ENCODE results near the gene GOLGA1. TPM values are rescaled to one million over a fixed set of nuclear protein-coding genes. Genes with fewer than 3 reads are reported as not detected.

GOLGA1 gene
- total and polyA plus RNA-seq, 9 of the 15 experiments (the other 6 are each of a cell fraction or from before 2014, with no cell fraction given) = 2.9 to 15.9 (median 8.5) TPM

DNA sequence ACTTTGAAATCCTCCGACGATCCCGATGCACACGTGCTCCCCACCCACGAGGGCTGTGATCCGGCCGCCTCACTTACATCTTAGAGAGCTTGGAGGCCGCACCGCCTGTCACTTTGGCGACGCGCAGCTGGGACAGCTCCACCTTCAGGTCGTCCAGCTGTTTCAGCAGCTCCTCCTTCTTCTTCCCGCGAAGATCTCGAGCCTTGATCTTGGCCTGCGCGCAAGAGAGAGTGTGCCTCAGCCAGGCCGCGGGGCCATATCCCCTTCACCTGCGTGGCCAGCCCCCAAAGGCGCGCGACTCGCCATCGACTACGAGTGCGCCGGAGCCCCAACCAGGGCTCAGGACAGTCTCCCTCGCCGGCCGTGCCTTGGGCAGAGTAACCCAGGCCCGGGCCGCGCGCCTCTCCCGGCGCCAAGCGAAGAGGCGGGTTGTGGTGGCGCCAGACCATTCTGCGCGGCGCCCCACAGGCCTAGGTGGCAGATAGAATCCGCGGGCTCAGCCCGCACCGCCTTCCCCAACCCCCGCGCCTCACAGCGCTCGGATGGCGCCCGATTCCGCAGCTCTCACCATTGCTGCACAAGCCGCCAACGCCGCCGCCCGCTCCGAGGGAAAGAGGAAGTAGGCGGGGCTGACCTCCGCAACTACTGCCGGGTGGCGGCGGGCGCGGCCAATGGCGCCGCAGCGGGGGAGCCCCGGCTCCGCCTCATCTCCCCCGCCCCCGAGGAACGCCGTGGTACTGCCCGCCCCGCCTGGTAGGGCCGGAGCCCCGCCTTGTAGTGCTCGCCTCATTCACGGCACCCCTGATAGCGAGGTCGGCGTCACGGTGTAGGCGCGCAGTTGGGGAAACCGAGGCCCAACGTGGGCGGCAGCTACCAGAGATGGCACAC lies 79.3 kb downstream of the GOLGA1 start, which contains the start of the genes ARPC5L and RPL35 (continued):
- TF ChIP-seq, protein P1, sequence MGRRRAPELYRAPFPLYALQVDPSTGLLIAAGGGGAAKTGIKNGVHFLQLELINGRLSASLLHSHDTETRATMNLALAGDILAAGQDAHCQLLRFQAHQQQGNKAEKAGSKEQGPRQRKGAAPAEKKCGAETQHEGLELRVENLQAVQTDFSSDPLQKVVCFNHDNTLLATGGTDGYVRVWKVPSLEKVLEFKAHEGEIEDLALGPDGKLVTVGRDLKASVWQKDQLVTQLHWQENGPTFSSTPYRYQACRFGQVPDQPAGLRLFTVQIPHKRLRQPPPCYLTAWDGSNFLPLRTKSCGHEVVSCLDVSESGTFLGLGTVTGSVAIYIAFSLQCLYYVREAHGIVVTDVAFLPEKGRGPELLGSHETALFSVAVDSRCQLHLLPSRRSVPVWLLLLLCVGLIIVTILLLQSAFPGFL (CRISPR knock-in tag; IDR thresholded peaks at IDR 0.05) = no peak
- TF ChIP-seq, protein P2, sequence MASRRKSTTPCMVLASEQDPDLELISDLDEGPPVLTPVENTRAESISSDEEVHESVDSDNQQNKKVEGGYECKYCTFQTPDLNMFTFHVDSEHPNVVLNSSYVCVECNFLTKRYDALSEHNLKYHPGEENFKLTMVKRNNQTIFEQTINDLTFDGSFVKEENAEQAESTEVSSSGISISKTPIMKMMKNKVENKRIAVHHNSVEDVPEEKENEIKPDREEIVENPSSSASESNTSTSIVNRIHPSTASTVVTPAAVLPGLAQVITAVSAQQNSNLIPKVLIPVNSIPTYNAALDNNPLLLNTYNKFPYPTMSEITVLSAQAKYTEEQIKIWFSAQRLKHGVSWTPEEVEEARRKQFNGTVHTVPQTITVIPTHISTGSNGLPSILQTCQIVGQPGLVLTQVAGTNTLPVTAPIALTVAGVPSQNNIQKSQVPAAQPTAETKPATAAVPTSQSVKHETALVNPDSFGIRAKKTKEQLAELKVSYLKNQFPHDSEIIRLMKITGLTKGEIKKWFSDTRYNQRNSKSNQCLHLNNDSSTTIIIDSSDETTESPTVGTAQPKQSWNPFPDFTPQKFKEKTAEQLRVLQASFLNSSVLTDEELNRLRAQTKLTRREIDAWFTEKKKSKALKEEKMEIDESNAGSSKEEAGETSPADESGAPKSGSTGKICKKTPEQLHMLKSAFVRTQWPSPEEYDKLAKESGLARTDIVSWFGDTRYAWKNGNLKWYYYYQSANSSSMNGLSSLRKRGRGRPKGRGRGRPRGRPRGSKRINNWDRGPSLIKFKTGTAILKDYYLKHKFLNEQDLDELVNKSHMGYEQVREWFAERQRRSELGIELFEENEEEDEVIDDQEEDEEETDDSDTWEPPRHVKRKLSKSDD (conservative IDR thresholded peaks at IDR 0.05; ENCODE audit: low read length) = no peak
- TF ChIP-seq COPS2 (conservative IDR thresholded peaks at IDR 0.05) (no peak), GATAD2B (IDR thresholded peaks at IDR 0.05; ENCODE audit: borderline replicate concordance) (no peak), POLR2H (tag; IDR thresholded peaks at IDR 0.05; ENCODE audit: low read depth) (no peak), KLF16 (IDR thresholded peaks at IDR 0.05) (no peak), ZNF717 (CRISPR knock-in tag; IDR thresholded peaks at IDR 0.05) (no peak), ZNF696 (CRISPR knock-in tag; conservative IDR thresholded peaks at IDR 0.05) (no peak), MEF2D (tag; conservative IDR thresholded peaks at IDR 0.05; ENCODE audit: low read depth) (no peak), ZNF174 (CRISPR knock-in tag; IDR thresholded peaks at IDR 0.05) (no peak), FOXP1 (CRISPR knock-in tag; IDR thresholded peaks at IDR 0.05) (peak; percentile 7; the same call in 1 of the 2 replicates), TGIF2 (CRISPR knock-in tag; IDR thresholded peaks at IDR 0.05) (peak; percentile 12; the same call in 1 of the 2 replicates), KLF6 (CRISPR knock-in tag; IDR thresholded peaks at IDR 0.05; ENCODE audit: borderline replicate concordance) (peak; percentile 6; the same call in 1 of the 2 replicates)
- TF ChIP-seq, protein P3, sequence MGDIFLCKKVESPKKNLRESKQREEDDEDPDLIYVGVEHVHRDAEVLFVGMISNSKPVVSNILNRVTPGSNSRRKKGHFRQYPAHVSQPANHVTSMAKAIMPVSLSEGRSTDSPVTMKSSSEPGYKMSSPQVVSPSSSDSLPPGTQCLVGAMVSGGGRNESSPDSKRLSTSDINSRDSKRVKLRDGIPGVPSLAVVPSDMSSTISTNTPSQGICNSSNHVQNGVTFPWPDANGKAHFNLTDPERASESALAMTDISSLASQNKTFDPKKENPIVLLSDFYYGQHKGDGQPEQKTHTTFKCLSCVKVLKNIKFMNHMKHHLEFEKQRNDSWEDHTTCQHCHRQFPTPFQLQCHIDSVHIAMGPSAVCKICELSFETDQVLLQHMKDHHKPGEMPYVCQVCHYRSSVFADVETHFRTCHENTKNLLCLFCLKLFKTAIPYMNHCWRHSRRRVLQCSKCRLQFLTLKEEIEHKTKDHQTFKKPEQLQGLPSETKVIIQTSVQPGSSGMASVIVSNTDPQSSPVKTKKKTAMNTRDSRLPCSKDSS (IDR thresholded peaks at IDR 0.05; ENCODE audit: low read depth, partially characterized antibody) = no peak
- TF ChIP-seq, protein P4, sequence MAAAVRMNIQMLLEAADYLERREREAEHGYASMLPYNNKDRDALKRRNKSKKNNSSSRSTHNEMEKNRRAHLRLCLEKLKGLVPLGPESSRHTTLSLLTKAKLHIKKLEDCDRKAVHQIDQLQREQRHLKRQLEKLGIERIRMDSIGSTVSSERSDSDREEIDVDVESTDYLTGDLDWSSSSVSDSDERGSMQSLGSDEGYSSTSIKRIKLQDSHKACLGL (CRISPR knock-in tag; IDR thresholded peaks at IDR 0.05; ENCODE audit: borderline replicate concordance, poor library complexity, severe bottlenecking) = peak; percentile 64
- TF ChIP-seq, protein P5, sequence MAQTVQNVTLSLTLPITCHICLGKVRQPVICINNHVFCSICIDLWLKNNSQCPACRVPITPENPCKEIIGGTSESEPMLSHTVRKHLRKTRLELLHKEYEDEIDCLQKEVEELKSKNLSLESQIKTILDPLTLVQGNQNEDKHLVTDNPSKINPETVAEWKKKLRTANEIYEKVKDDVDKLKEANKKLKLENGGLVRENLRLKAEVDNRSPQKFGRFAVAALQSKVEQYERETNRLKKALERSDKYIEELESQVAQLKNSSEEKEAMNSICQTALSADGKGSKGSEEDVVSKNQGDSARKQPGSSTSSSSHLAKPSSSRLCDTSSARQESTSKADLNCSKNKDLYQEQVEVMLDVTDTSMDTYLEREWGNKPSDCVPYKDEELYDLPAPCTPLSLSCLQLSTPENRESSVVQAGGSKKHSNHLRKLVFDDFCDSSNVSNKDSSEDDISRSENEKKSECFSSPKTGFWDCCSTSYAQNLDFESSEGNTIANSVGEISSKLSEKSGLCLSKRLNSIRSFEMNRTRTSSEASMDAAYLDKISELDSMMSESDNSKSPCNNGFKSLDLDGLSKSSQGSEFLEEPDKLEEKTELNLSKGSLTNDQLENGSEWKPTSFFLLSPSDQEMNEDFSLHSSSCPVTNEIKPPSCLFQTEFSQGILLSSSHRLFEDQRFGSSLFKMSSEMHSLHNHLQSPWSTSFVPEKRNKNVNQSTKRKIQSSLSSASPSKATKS (CRISPR knock-in tag; IDR thresholded peaks at IDR 0.05) = no peak
- TF ChIP-seq, protein P6, sequence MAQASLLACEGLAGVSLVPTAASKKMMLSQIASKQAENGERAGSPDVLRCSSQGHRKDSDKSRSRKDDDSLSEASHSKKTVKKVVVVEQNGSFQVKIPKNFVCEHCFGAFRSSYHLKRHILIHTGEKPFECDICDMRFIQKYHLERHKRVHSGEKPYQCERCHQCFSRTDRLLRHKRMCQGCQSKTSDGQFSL (CRISPR knock-in tag; IDR thresholded peaks at IDR 0.05) = peak; percentile 52
- TF ChIP-seq, protein P6 (tag; IDR thresholded peaks at IDR 0.05) = no peak
